ENCODE measurements around the gene CTPS2. TPM values are rescaled to one million over a fixed set of nuclear protein-coding genes. Genes with fewer than 3 reads are reported as not detected.

The CTPS2 gene
- total RNA-seq, 1 donor from 2014 or later = 4.9 TPM

GRCh38 chrX:16745659-16746058 lies 33.2 kb upstream of the CTPS2 start:
- intact Hi-C loops (cut with micrococcal nuclease) = no loop called here
- Histone ChIP-seq H3K27me3 (ENCODE audit: low read depth) (no peaks in the 10 kb centered on the region), H3K9me3 (replicated peaks) (no peaks in the 10 kb centered on the region), H3K4me3 (no peak overlapping the region), H3K27ac (replicated peaks) (peak overlapping the region; percentile 34), H3K36me3 (peaks cover 49% of the 10 kb centered on the region), H3K4me1 (no peaks in the 10 kb centered on the region)
- no peak for TF ChIP-seq CTCF (IDR thresholded peaks at IDR 0.05; ENCODE audit: borderline replicate concordance)
- no peak for DNase-seq

DNA sequence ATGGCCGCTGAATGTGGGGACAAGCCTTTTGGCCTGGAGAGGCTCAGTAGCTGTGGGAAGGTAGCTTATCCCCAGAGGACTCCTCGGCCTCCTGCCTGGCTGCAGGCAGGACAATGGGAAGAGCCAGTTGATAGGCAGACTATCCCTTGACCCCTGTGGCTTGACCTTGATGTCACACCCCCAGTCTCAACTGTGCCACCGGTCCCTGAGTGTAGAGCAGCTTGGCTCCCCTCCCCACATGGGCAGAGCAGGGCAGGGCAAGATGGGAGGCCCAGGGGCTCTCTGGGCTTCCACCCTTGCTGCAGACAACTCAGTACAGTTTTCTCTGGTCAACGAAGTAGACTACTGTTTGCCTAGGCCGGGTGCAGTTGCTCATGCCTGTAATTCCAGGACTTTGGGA lies 32.6 kb upstream of the CTPS2 start:
- DNase-seq = no peak
- H3K4me3 ChIP-seq = no peak overlapping the region
- no peaks in the 10 kb centered on the region for H3K9me3 ChIP-seq (replicated peaks)
- H3K4me1 ChIP-seq = no peaks in the 10 kb centered on the region
- no peaks in the 10 kb centered on the region for H3K27me3 ChIP-seq (ENCODE audit: low read depth)
- H3K36me3 ChIP-seq = peaks cover 47% of the 10 kb centered on the region
- intact Hi-C loops (cut with micrococcal nuclease) = no loop called here
- TF ChIP-seq CTCF (IDR thresholded peaks at IDR 0.05; ENCODE audit: borderline replicate concordance) = no peak
- peak overlapping the region; percentile 34 for H3K27ac ChIP-seq (replicated peaks)

DNA sequence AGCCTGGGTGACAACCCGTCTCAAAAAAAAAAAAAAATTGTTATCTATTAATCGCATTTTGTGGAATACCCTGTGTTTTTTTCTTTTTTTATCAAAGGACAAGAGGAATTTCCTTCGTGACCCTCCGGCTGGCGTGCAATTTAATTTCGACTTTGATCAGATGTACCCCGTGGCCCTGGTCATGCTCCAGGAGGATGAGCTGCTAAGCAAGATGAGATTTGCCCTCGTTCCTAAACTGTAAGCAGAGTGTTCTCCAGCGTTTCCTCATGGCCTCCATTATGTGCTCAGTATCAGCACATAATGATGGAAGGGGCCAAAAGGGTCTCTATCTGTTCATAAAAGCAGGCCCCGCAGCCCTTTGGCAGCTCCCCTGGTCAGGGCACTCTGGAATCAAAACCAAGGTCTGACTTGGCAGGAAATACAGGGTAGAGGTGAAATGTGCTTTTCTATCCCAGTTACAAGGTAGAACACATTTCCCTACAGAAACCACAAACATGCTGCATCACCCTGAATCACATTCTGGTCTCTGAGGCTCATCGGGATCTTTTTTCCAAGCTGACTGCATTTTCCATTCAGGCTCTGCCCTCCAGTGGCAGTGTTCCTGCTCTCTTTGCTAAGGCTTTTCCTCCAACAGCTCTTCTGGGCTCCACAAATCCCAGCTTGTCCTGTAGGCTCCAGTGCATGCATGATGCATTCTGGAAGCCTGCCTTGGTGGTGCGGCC lies 31.3 kb upstream of the CTPS2 start:
- no peaks in the 10 kb centered on the region for H3K27me3 ChIP-seq (ENCODE audit: low read depth)
- H3K27ac ChIP-seq (replicated peaks) = no peak overlapping the region
- peak; percentile 19 for TF ChIP-seq CTCF (IDR thresholded peaks at IDR 0.05; ENCODE audit: borderline replicate concordance)
- H3K36me3 ChIP-seq = peaks cover 45% of the 10 kb centered on the region
- H3K9me3 ChIP-seq (replicated peaks) = no peaks in the 10 kb centered on the region
- no peak for DNase-seq
- no peak overlapping the region for H3K4me3 ChIP-seq
- H3K4me1 ChIP-seq = no peaks in the 10 kb centered on the region
- intact Hi-C loops (cut with micrococcal nuclease) = no loop called here

- no peak for TF ChIP-seq CTCF (IDR thresholded peaks at IDR 0.05; ENCODE audit: borderline replicate concordance)
- H3K4me1 ChIP-seq = no peaks in the 10 kb centered on the region
- no peak for DNase-seq
- intact Hi-C loops (cut with micrococcal nuclease) = no loop called here
- H3K27ac ChIP-seq (replicated peaks) = no peak overlapping the region
- H3K27me3 ChIP-seq (ENCODE audit: low read depth) = no peaks in the 10 kb centered on the region
- H3K36me3 ChIP-seq = peaks cover 56% of the 10 kb centered on the region
- H3K9me3 ChIP-seq (replicated peaks) = no peaks in the 10 kb centered on the region
- H3K4me3 ChIP-seq = no peak overlapping the region
Measured at GRCh38 chrX:16739574-16739973, 27.1 kb upstream of the CTPS2 start.

GRCh38 chrX:16737024-16737423 lies 24.6 kb upstream of the CTPS2 start:
- Histone ChIP-seq H3K27me3 (ENCODE audit: low read depth) (no peaks in the 10 kb centered on the region), H3K27ac (replicated peaks) (no peak overlapping the region), H3K4me3 (no peak overlapping the region), H3K36me3 (peaks cover 33% of the 10 kb centered on the region), H3K4me1 (no peaks in the 10 kb centered on the region), H3K9me3 (replicated peaks) (no peaks in the 10 kb centered on the region)
- TF ChIP-seq CTCF (IDR thresholded peaks at IDR 0.05; ENCODE audit: borderline replicate concordance) = no peak
- intact Hi-C loops (cut with micrococcal nuclease) = no loop called here
- no peak for DNase-seq

Data from left ventricle myocardium inferior (tissue), 1 donor.